Peyer's patch (tissue), 4 donors: Measurements from ENCODE around the gene SLC9A7. TPM values are rescaled to one million over a fixed set of nuclear protein-coding genes. Genes with fewer than 3 reads are reported as not detected.

Experiments used
- DNase-seq, 3 donors: peaks; one replicate each; pipeline ENCODE4 v3.0.0-alpha.2; 2017 to 2019
- H3K27ac ChIP-seq, 4 donors: fragments of 200-600 bp; sonication (generic); one replicate each; pipeline ENCODE4 v1.5.1; 2016 to 2019
- H3K27me3 ChIP-seq, 2 donors: fragments of 200-600 bp; sonication (generic); one replicate each; pipeline ENCODE4 v1.5.1; 2019
- H3K36me3 ChIP-seq, 3 donors: fragments of 200-600 bp; sonication (generic); one replicate each; pipeline ENCODE4 v1.5.1; 2016 to 2019
- H3K4me1 ChIP-seq, 4 donors: fragments of 200-600 bp; sonication (generic); one replicate each; pipeline ENCODE4 v1.5.1; 2016 to 2019
- H3K4me3 ChIP-seq, 4 donors: fragments of 200-600 bp; sonication (generic); 1 replicate in 3 of 4; 2 replicates in 1 of 4; pipeline ENCODE4 v1.5.1; 2016 to 2019; ENCODE audit warnings: mild to moderate bottlenecking in 1 of 4
- H3K9me3 ChIP-seq, 4 donors: fragments of 200-600 bp; sonication (generic); one replicate each; pipeline ENCODE4 v1.5.1; 2016 to 2019; ENCODE audit warnings: mild to moderate bottlenecking in 1 of 4
- CTCF ChIP-seq, 6 experiments: fragments of 450-650 bp in 4 of 6; fragments of 200-600 bp in 2 of 6; sonication (generic) in 1 of 6; IDR thresholded peaks; one replicate each; pipeline ENCODE4 v1.5.1; 2017 to 2019; ENCODE audit warnings: antibody characterized with exemption in 6 of 6, mild to moderate bottlenecking in 3 of 6, moderate library complexity in 1 of 6
- POLR2A ChIP-seq, 2 donors: fragments of 450-650 bp; IDR thresholded peaks; one replicate each; pipeline ENCODE4 v1.5.1; 2017; ENCODE audit warnings: antibody characterized with exemption in 2 of 2, mild to moderate bottlenecking in 2 of 2, moderate library complexity in 2 of 2
- total RNA-seq, 4 donors: library from RNA; depleted of rRNA; stranded (reverse); fragments of >200 nt; gene quantifications; one replicate each; pipeline ENCODE4 v1.1.0, GENCODE V29; 2016

The SLC9A7 gene
- total RNA-seq, 4 donors from 2014 or later: 0.35 to 9.1 (median 2.2) TPM

DNA sequence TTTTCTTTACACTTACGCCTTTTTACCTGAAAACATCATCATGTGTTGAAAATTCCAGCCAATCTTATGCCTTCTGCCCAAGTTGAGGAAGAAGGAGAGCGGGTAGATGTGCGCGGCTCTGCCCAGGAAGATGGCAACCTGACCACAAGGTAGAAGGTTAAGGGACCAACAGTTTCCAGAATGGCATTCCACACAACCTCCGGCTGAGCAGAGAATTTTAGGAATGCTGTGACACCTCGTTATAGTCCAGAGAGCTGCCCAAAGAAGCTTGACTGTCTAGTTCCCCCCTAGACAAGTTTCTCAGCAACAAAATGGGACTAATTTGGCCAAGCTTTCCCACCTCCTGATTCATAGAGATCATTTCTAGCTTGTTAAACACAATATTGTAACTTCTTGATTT lies 110.3 kb downstream of the SLC9A7 start:
- Histone ChIP-seq H3K4me3 (no peak overlapping the region), H3K36me3 (no peaks in the 10 kb centered on the region), H3K27ac (no peak overlapping the region), H3K4me1 (no peaks in the 10 kb centered on the region), H3K27me3 (no peaks in the 10 kb centered on the region), H3K9me3 (no peaks in the 10 kb centered on the region)
- DNase-seq: no peak
- TF ChIP-seq CTCF (IDR thresholded peaks at IDR 0.05) (no peak), POLR2A (IDR thresholded peaks at IDR 0.05) (no peak)

DNA sequence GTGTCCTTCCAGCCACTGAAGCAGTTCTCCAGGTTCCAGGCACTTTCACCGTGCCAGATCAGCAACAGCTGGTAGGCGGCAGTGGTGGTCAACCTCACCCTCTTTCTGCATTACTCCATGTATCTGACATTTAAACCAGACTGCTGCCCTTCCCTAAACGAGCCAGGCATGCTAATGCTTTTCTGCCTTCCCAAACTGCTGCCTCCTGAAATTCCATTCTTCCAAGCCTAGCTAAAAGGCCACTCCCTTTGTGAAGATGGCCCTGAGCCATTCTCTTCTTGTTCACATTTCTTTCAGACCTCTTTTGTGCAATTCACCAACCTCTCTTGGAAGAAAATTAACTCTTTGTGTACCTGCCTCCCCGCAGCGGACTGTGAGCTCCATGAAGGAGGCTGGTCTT lies 111.7 kb downstream of the SLC9A7 start:
- no peaks in the 10 kb centered on the region for H3K36me3 ChIP-seq
- no peak for DNase-seq
- no peaks in the 10 kb centered on the region for H3K9me3 ChIP-seq
- no peaks in the 10 kb centered on the region for H3K27me3 ChIP-seq
- TF ChIP-seq POLR2A (IDR thresholded peaks at IDR 0.05) (no peak), CTCF (IDR thresholded peaks at IDR 0.05) (no peak)
- no peak overlapping the region for H3K4me3 ChIP-seq
- H3K4me1 ChIP-seq: no peaks in the 10 kb centered on the region
- H3K27ac ChIP-seq: no peak overlapping the region

GRCh38 chrX:46645614-46646013 lies 113.3 kb downstream of the SLC9A7 start:
- H3K27me3 ChIP-seq: no peaks in the 10 kb centered on the region
- DNase-seq: no peak
- H3K4me3 ChIP-seq: no peak overlapping the region
- TF ChIP-seq POLR2A (IDR thresholded peaks at IDR 0.05) (no peak), CTCF (IDR thresholded peaks at IDR 0.05) (no peak)
- no peaks in the 10 kb centered on the region for H3K36me3 ChIP-seq
- H3K4me1 ChIP-seq: no peaks in the 10 kb centered on the region
- no peaks in the 10 kb centered on the region for H3K9me3 ChIP-seq
- no peak overlapping the region for H3K27ac ChIP-seq

- Histone ChIP-seq H3K4me1 (no peaks in the 10 kb centered on the region), H3K4me3 (no peak overlapping the region), H3K27ac (no peak overlapping the region), H3K36me3 (no peaks in the 10 kb centered on the region), H3K9me3 (no peaks in the 10 kb centered on the region), H3K27me3 (no peaks in the 10 kb centered on the region)
- no peak for TF ChIP-seq POLR2A (IDR thresholded peaks at IDR 0.05)
- DNase-seq: no peak
These were observed 115.3 kb downstream of the SLC9A7 start for GRCh38 chrX:46643636-46644035.

DNA sequence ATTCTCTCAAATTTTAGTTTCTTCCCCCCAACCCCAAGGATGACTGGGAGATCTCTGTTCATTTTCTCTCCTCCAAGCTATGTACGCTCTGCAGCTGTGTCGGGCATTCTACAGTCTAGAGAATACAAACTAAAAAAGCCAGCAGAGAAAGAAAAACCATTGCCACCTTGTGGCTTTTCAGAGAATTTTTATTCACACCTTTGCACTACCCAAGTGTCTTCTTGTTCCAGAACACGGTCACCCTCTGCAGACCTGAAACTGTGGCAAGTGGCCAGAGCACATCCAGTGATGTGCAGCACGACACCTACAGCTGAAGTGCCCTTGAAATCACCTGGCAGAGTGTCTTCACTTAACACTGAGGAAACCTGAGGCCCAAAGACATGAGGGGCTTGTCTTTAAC lies 116.8 kb downstream of the SLC9A7 start:
- no peak for DNase-seq
- H3K4me1 ChIP-seq: no peaks in the 10 kb centered on the region
- no peak overlapping the region for H3K4me3 ChIP-seq
- no peaks in the 10 kb centered on the region for H3K27me3 ChIP-seq
- TF ChIP-seq CTCF (IDR thresholded peaks at IDR 0.05) (peak in 4 of 6 experiments; percentile 20 to 43 (median 41)), POLR2A (IDR thresholded peaks at IDR 0.05) (no peak)
- no peaks in the 10 kb centered on the region for H3K36me3 ChIP-seq
- no peak overlapping the region for H3K27ac ChIP-seq
- H3K9me3 ChIP-seq: no peaks in the 10 kb centered on the region

GRCh38 chrX:46637938-46638337 lies 121.0 kb downstream of the SLC9A7 start:
- Histone ChIP-seq H3K9me3 (no peaks in the 10 kb centered on the region), H3K4me1 (no peaks in the 10 kb centered on the region), H3K4me3 (no peak overlapping the region), H3K27me3 (no peaks in the 10 kb centered on the region), H3K36me3 (no peaks in the 10 kb centered on the region), H3K27ac (no peak overlapping the region)
- TF ChIP-seq POLR2A (IDR thresholded peaks at IDR 0.05) (no peak), CTCF (IDR thresholded peaks at IDR 0.05) (no peak)
- no peak for DNase-seq
